PC-3 (cell line): ENCODE data around the gene KLF14. TPM values are rescaled to one million over a fixed set of nuclear protein-coding genes. Genes with fewer than 3 reads are reported as not detected.

Experiments
- ATAC-seq: fragments of 200-7000 bp; cut with Tn5 transposase; 2 replicates; pipeline ENCODE4 v1.9.1; 2020; ENCODE audit warnings: mild to moderate bottlenecking, moderate library complexity
- BruUV-seq: library from RNA; stranded (reverse); fragments of 400-500 nt; replicated peaks from 2 replicates; lab custom pipeline; 2021; lab: Mats Ljungman, UMichigan
- CTCF ChIA-PET: fragments of 300-600 bp; sonication (Branson Sonifier 250); formaldehyde crosslinking; loops from one replicate; lab custom pipeline; 2022; ENCODE audit warnings: antibody characterized with exemption; lab: Charles Lee
- POLR2A ChIA-PET: fragments of 300-600 bp; sonication (Branson Sonifier 250); formaldehyde crosslinking; loops from one replicate; lab custom pipeline; 2022; ENCODE audit warnings: antibody characterized with exemption; ENCODE audit not compliant: unreplicated experiment; lab: Charles Lee
- DNase-seq: peaks from one replicate; pipeline ENCODE4 v3.0.0-alpha.2; 2015
- H2AFZ ChIP-seq: fragments of 300-600 bp; sonication (generic); 2 replicates; pipeline ENCODE4 v1.6.0; 2016; ENCODE audit warnings: antibody characterized with exemption, low read length
- H3F3A ChIP-seq: fragments of 300-600 bp; sonication (generic); one replicate; pipeline ENCODE4 v1.6.0; 2017; ENCODE audit warnings: antibody characterized with exemption, low read length, control low read depth, mild to moderate bottlenecking; ENCODE audit not compliant: unreplicated experiment
- H3K27ac ChIP-seq: fragments of 300-600 bp; sonication (generic); 2 replicates; pipeline ENCODE4 v1.5.1; 2016; ENCODE audit warnings: mild to moderate bottlenecking, low read length
- H3K27me3 ChIP-seq: fragments of 300-600 bp; sonication (generic); 2 replicates; pipeline ENCODE4 v1.6.1; 2016; ENCODE audit warnings: low read length, mixed read lengths
- H3K36me3 ChIP-seq: fragments of 300-600 bp; sonication (generic); 2 replicates; pipeline ENCODE4 v1.6.1; 2016; ENCODE audit warnings: low read depth, mixed run types, low read length, mixed read lengths
- H3K4me1 ChIP-seq: fragments of 300-600 bp; sonication (generic); 2 replicates; pipeline ENCODE4 v1.5.1; 2016; ENCODE audit warnings: low read length; ENCODE audit not compliant: insufficient read depth
- H3K4me2 ChIP-seq: fragments of 300-600 bp; sonication (generic); 2 replicates; pipeline ENCODE4 v1.6.0; 2016; ENCODE audit warnings: low read length
- H3K4me3 ChIP-seq: fragments of 300-600 bp; sonication (generic); 2 replicates; pipeline ENCODE4 v1.5.1; 2016; ENCODE audit warnings: mild to moderate bottlenecking, low read length, mixed read lengths
- H3K79me2 ChIP-seq: fragments of 300-600 bp; sonication (generic); 2 replicates; pipeline ENCODE4 v1.6.1; 2017; ENCODE audit warnings: low read length, mixed read lengths
- H3K9ac ChIP-seq: fragments of 300-600 bp; sonication (generic); 2 replicates; pipeline ENCODE4 v1.6.0; 2016; ENCODE audit warnings: mild to moderate bottlenecking, low read length
- H3K9me2 ChIP-seq: fragments of 300-600 bp; sonication (generic); replicated peaks from 2 replicates; pipeline ENCODE4 v1.6.1; 2016; ENCODE audit warnings: mixed run types, low read length, mixed read lengths
- H3K9me3 ChIP-seq: fragments of 300-600 bp; sonication (generic); 2 replicates; pipeline ENCODE4 v1.6.1; 2016; ENCODE audit warnings: low read length, mixed read lengths
- H4K20me1 ChIP-seq: fragments of 300-600 bp; sonication (generic); 2 replicates; pipeline ENCODE4 v1.6.1; 2016; ENCODE audit warnings: low read length, mixed read lengths
- EZH2 ChIP-seq: fragments of 300-600 bp; sonication (generic); IDR thresholded peaks from one replicate; pipeline ENCODE4 v1.6.1; 2017; ENCODE audit warnings: antibody characterized with exemption, mild to moderate bottlenecking, low read length; ENCODE audit not compliant: unreplicated experiment
- EZH2phosphoT487 ChIP-seq: fragments of 300-600 bp; sonication (generic); IDR thresholded peaks from 2 replicates; pipeline ENCODE4 v1.6.1; 2018; ENCODE audit warnings: mild to moderate bottlenecking, antibody characterized with exemption, low read length, borderline replicate concordance
- intact Hi-C: fragments of 100-400 bp; cut with micrococcal nuclease; formaldehyde crosslinking; loops from 2 replicates; pipeline ENCODE4 v1.9.0; 2023
- total RNA-seq: library from RNA; depleted of rRNA; stranded (reverse); fragments of >200 nt; gene quantifications from 2 replicates; pipeline ENCODE4 v1.2.3, GENCODE V29; 2014
- TF ChIP-seq, protein P1 (sequence below): fragments of 300-600 bp; sonication (generic); conservative IDR thresholded peaks from 2 replicates; pipeline ENCODE4 v1.5.1; 2017; ENCODE audit warnings: antibody characterized with exemption, low read depth, mild to moderate bottlenecking, low read length

KLF14 gene
- total RNA-seq, 1 experiment from 2014 or later: not detected

DNA sequence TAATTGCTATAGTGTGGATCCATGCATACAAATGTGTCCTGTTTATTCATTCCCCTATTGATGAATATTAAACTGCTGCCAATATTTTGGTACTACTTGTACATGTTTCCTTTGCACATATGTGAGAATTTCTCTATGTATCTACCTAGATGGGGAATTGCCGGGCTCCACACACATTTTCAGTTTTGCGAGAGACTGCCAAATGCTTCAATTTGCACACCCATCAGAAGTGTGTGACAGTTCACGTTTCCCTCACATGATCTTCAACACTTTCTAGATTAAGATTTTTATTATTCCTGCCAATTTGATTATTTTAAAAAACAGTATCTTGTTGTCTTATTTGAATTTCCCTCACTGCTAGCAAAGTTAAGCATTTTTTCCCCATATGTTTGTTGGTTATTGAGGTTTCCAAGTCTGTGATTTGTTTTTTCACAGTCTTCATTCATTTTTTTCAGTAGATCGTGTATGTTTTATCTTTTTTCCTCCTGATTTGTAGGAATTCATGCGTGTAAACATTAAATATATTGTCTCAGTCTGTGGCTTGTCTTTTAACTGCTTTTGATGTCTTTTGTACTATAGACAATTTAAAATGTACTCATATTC, 2.4 kb upstream of the KLF14 start:
- Histone ChIP-seq H3K9me2 (no peaks in the 10 kb centered on the region), H3K4me2 (no peak overlapping the region), H3K9ac (no peak overlapping the region), H3K36me3 (no peaks in the 10 kb centered on the region), H3K27ac (no peak overlapping the region), H3K27me3 (peaks cover 66% of the 10 kb centered on the region), H2AFZ (no peak overlapping the region), H3K4me3 (no peak overlapping the region), H3F3A (no peaks in the 10 kb centered on the region), H3K9me3 (no peaks in the 10 kb centered on the region), H3K79me2 (no peaks in the 10 kb centered on the region), H3K4me1 (no peaks in the 10 kb centered on the region), H4K20me1 (no peaks in the 10 kb centered on the region)
- no TSS peak for BruUV-seq
- ATAC-seq (no peak), DNase-seq (no peak)
- POLR2A ChIA-PET: no interaction called here
- intact Hi-C loops: no loop called here
- TF ChIP-seq, protein P1, sequence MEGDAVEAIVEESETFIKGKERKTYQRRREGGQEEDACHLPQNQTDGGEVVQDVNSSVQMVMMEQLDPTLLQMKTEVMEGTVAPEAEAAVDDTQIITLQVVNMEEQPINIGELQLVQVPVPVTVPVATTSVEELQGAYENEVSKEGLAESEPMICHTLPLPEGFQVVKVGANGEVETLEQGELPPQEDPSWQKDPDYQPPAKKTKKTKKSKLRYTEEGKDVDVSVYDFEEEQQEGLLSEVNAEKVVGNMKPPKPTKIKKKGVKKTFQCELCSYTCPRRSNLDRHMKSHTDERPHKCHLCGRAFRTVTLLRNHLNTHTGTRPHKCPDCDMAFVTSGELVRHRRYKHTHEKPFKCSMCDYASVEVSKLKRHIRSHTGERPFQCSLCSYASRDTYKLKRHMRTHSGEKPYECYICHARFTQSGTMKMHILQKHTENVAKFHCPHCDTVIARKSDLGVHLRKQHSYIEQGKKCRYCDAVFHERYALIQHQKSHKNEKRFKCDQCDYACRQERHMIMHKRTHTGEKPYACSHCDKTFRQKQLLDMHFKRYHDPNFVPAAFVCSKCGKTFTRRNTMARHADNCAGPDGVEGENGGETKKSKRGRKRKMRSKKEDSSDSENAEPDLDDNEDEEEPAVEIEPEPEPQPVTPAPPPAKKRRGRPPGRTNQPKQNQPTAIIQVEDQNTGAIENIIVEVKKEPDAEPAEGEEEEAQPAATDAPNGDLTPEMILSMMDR: no peak
- TF ChIP-seq EZH2 (no peak), EZH2phosphoT487 (no peak)
- CTCF ChIA-PET: no interaction called here

DNA sequence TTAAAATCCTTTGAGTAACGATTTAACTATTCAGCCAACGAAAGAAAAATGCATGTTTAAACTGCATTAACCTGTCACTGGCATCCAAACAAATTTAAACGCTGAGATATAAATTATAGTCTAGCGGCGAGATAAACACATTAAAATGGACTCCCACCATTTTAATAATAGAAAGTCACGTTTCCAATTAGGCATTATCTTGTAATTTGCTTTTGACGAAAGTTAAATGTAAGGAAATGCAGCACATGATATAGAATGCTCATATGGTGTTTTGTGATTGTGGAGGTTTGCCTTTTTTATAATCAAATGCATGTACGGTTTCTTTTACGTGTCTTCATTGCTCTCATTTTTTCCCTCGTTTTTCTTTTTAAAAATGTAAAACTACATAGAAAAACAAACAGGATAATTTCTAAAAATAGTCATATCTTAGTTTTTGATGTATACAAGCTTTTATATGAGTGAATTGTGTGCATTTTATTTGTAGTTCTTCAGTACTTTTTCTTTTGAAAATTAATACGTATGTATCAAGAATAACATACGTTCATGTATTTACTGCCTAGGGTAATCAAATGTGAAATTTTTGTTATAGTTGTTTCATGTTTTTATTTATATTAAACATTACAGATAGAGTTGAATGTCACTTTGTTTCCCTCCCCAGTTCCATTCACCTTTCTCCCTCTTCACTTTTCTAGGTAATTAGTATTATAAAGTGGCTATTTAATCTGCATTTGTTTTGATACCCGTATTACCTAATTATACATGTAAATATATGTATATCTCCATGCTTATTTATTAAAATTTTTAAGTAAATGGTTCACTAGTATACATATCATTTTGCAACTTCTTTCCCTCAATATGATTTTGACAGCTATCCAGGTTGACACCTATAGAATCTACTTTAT, 1.1 kb upstream of the KLF14 start:
- H3K27ac ChIP-seq: no peak overlapping the region
- ChIA-PET CTCF (no interaction called here), POLR2A (no interaction called here)
- H3F3A ChIP-seq: no peaks in the 10 kb centered on the region
- no peaks in the 10 kb centered on the region for H3K79me2 ChIP-seq
- H2AFZ ChIP-seq: no peak overlapping the region
- H3K9me3 ChIP-seq: no peaks in the 10 kb centered on the region
- H3K9ac ChIP-seq: no peak overlapping the region
- ATAC-seq (no peak), DNase-seq (no peak)
- intact Hi-C loops: no loop called here
- H3K27me3 ChIP-seq: peaks cover 53% of the 10 kb centered on the region
- H3K4me3 ChIP-seq: no peak overlapping the region
- no peaks in the 10 kb centered on the region for H4K20me1 ChIP-seq
- no peaks in the 10 kb centered on the region for H3K9me2 ChIP-seq
- TF ChIP-seq, protein P1: no peak
- no peak for TF ChIP-seq EZH2
- no peaks in the 10 kb centered on the region for H3K36me3 ChIP-seq
- no peaks in the 10 kb centered on the region for H3K4me1 ChIP-seq
- BruUV-seq: no TSS peak
- H3K4me2 ChIP-seq: no peak overlapping the region
